HepG2 (cell line): ENCODE data around the gene TSPAN18. TPM values are rescaled to one million over a fixed set of nuclear protein-coding genes. Genes with fewer than 3 reads are reported as not detected.

Experiments
- DNMT1 ChIP-seq: sonication (generic); formaldehyde crosslinking; IDR thresholded peaks from 2 replicates; pipeline ENCODE4 v1.5.1; 2020; ENCODE audit warnings: mild to moderate bottlenecking, missing genetic modification reagents
- ONECUT2 ChIP-seq: sonication (generic); formaldehyde crosslinking; IDR thresholded peaks from 2 replicates; pipeline ENCODE4 v1.4.0; 2020; ENCODE audit warnings: missing genetic modification reagents
- ZEB1 ChIP-seq: IDR thresholded peaks from 2 replicates; pipeline ENCODE4 v1.6.1; 2012; ENCODE audit warnings: mild to moderate bottlenecking, low read depth, inconsistent platforms; ENCODE audit not compliant: insufficient replicate concordance
- polyA plus RNA-seq, 8 experiments: library from polyadenylated mRNA; depleted of rRNA in 3 of 8; stranded (reverse) in 7 of 8; unstranded in 1 of 8; fragments of >200 nt; fragmentation: Illumina TruSeq in 4 of 8; extraction: Trizol in 4 of 8; gene quantifications; 2 replicates each; pipeline versions ENCODE4 v1.2.1 to v1.2.3, GENCODE V29; 2011 to 2016; ENCODE audit warnings: low read depth in 4 of 8, missing spikeins in 1 of 8, mixed read lengths in 1 of 8; ENCODE audit not compliant: insufficient read depth in 1 of 8
- total RNA-seq, 5 experiments: library from RNA; depleted of rRNA; stranded (reverse); fragments of >200 nt; fragmentation: Illumina TruSeq; extraction: Trizol; gene quantifications; 2 replicates each; pipeline ENCODE4 v1.2.3, GENCODE V29; 2016; ENCODE audit warnings: low read depth in 1 of 5
- TF ChIP-seq, protein P1 (sequence below): sonication (generic); formaldehyde crosslinking; IDR thresholded peaks from 2 replicates; pipeline ENCODE4 v1.5.0; 2020; ENCODE audit warnings: mild to moderate bottlenecking, missing genetic modification reagents, borderline replicate concordance
- TF ChIP-seq, protein P2 (sequence below): sonication (generic); formaldehyde crosslinking; IDR thresholded peaks from 2 replicates; pipeline ENCODE4 v1.5.1; 2020; ENCODE audit warnings: mild to moderate bottlenecking, missing genetic modification reagents, moderate library complexity

TSPAN18 gene
- total and polyA plus RNA-seq, 2 of the 13 experiments (the other 11 are each of a cell fraction or from before 2014, with no cell fraction given): not detected

DNA sequence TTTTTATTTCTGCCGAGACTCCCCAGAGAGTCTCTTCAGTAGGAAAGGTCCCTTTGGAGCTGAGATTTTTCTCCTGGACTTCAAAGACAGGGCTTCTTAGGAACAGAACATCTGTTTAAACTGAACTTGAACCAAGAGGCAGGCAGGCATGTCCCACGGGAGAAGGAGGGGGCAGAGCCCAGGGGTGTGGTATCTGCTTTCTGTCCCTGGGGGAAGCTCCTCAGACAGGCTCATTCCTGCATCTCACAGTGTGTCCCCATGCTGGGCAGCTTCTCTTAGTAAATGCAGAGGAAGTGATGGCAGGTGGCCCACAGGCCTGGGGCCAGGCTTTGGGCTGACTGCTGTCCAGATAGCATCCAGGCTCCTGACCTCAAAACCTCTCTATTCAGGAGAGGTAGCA, 47.3 kb downstream of the TSPAN18 start (continued):
- TF ChIP-seq, protein P1, sequence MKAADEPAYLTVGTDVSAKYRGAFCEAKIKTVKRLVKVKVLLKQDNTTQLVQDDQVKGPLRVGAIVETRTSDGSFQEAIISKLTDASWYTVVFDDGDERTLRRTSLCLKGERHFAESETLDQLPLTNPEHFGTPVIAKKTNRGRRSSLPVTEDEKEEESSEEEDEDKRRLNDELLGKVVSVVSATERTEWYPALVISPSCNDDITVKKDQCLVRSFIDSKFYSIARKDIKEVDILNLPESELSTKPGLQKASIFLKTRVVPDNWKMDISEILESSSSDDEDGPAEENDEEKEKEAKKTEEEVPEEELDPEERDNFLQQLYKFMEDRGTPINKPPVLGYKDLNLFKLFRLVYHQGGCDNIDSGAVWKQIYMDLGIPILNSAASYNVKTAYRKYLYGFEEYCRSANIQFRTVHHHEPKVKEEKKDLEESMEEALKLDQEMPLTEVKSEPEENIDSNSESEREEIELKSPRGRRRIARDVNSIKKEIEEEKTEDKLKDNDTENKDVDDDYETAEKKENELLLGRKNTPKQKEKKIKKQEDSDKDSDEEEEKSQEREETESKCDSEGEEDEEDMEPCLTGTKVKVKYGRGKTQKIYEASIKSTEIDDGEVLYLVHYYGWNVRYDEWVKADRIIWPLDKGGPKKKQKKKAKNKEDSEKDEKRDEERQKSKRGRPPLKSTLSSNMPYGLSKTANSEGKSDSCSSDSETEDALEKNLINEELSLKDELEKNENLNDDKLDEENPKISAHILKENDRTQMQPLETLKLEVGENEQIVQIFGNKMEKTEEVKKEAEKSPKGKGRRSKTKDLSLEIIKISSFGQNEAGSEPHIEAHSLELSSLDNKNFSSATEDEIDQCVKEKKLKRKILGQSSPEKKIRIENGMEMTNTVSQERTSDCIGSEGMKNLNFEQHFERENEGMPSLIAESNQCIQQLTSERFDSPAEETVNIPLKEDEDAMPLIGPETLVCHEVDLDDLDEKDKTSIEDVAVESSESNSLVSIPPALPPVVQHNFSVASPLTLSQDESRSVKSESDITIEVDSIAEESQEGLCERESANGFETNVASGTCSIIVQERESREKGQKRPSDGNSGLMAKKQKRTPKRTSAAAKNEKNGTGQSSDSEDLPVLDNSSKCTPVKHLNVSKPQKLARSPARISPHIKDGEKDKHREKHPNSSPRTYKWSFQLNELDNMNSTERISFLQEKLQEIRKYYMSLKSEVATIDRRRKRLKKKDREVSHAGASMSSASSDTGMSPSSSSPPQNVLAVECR (CRISPR knock-in tag): no peak
- TF ChIP-seq DNMT1 (CRISPR knock-in tag) (no peak), ONECUT2 (CRISPR knock-in tag) (no peak), ZEB1 (no peak)
- TF ChIP-seq, protein P2, sequence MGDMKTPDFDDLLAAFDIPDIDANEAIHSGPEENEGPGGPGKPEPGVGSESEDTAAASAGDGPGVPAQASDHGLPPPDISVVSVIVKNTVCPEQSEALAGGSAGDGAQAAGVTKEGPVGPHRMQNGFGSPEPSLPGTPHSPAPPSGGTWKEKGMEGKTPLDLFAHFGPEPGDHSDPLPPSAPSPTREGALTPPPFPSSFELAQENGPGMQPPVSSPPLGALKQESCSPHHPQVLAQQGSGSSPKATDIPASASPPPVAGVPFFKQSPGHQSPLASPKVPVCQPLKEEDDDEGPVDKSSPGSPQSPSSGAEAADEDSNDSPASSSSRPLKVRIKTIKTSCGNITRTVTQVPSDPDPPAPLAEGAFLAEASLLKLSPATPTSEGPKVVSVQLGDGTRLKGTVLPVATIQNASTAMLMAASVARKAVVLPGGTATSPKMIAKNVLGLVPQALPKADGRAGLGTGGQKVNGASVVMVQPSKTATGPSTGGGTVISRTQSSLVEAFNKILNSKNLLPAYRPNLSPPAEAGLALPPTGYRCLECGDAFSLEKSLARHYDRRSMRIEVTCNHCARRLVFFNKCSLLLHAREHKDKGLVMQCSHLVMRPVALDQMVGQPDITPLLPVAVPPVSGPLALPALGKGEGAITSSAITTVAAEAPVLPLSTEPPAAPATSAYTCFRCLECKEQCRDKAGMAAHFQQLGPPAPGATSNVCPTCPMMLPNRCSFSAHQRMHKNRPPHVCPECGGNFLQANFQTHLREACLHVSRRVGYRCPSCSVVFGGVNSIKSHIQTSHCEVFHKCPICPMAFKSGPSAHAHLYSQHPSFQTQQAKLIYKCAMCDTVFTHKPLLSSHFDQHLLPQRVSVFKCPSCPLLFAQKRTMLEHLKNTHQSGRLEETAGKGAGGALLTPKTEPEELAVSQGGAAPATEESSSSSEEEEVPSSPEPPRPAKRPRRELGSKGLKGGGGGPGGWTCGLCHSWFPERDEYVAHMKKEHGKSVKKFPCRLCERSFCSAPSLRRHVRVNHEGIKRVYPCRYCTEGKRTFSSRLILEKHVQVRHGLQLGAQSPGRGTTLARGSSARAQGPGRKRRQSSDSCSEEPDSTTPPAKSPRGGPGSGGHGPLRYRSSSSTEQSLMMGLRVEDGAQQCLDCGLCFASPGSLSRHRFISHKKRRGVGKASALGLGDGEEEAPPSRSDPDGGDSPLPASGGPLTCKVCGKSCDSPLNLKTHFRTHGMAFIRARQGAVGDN (CRISPR knock-in tag): no peak
